GM18519 (cell line): ENCODE measurements around the gene EFCAB6.

Experiments used
- ATAC-seq: cut with Tn5 transposase; IDR thresholded peaks from one replicate; pipeline ENCODE4 v1.9.1; 2021; ENCODE audit warnings: mild to moderate bottlenecking, moderate library complexity; ENCODE audit not compliant: unreplicated experiment, low FRiP score

Gene EFCAB6

GRCh38 chr22:43600265-43600664 is 211.8 kb downstream of the EFCAB6 start:
- ATAC-seq, result no peak

- no peak for ATAC-seq
These were observed 219.6 kb downstream of the EFCAB6 start for GRCh38 chr22:43592476-43592875.

GRCh38 chr22:43591380-43591779 is 220.7 kb downstream of the EFCAB6 start:
- no peak for ATAC-seq

GRCh38 chr22:43587574-43587973 is 224.5 kb downstream of the EFCAB6 start:
- ATAC-seq, result no peak

GRCh38 chr22:43583501-43583900 is 228.6 kb downstream of the EFCAB6 start:
- no peak for ATAC-seq

- ATAC-seq, result no peak
These were observed 229.7 kb downstream of the EFCAB6 start for GRCh38 chr22:43582394-43582793.

GRCh38 chr22:43580271-43580750 is 231.8 kb downstream of the EFCAB6 start:
- no peak for ATAC-seq

GRCh38 chr22:43574738-43575137 is 237.4 kb downstream of the EFCAB6 start:
- ATAC-seq, result no peak

GRCh38 chr22:43572710-43573109 is 239.4 kb downstream of the EFCAB6 start:
- no peak for ATAC-seq

GRCh38 chr22:43571181-43571580 is 240.9 kb downstream of the EFCAB6 start:
- no peak for ATAC-seq

GRCh38 chr22:43570531-43571165 is 241.5 kb downstream of the EFCAB6 start:
- ATAC-seq, result no peak

- no peak for ATAC-seq
These were observed 243.0 kb downstream of the EFCAB6 start for GRCh38 chr22:43569111-43569510.

- no peak for ATAC-seq
These were observed 244.3 kb downstream of the EFCAB6 start for GRCh38 chr22:43567691-43568324.

GRCh38 chr22:43566561-43567332 is 245.4 kb downstream of the EFCAB6 start:
- ATAC-seq, result no peak

GRCh38 chr22:43566021-43566420 is 246.1 kb downstream of the EFCAB6 start:
- ATAC-seq, result no peak

GRCh38 chr22:43564859-43565258 is 247.2 kb downstream of the EFCAB6 start:
- ATAC-seq, result no peak

- no peak for ATAC-seq
These were observed 248.5 kb downstream of the EFCAB6 start for GRCh38 chr22:43563571-43563970.

GRCh38 chr22:43562843-43563242 is 249.3 kb downstream of the EFCAB6 start:
- ATAC-seq, result no peak

- ATAC-seq, result no peak
These were observed 250.5 kb downstream of the EFCAB6 start for GRCh38 chr22:43561415-43562178.

GRCh38 chr22:43560651-43561050 is 251.5 kb downstream of the EFCAB6 start:
- ATAC-seq, result no peak
